HepG2 (cell line): ENCODE results near the gene GPATCH8. TPM values are rescaled to one million over a fixed set of nuclear protein-coding genes. Genes with fewer than 3 reads are reported as not detected.

Source experiments
- CHCHD3 ChIP-seq: sonication (generic); formaldehyde crosslinking; IDR thresholded peaks from 2 replicates; pipeline ENCODE4 v1.8.0; 2022; ENCODE audit warnings: mild to moderate bottlenecking, missing genetic modification reagents, moderate library complexity
- FLYWCH1 ChIP-seq: sonication (generic); formaldehyde crosslinking; IDR thresholded peaks from 2 replicates; pipeline ENCODE4 v1.8.1; 2023; ENCODE audit warnings: mild to moderate bottlenecking, missing genetic modification reagents
- FOXP1 ChIP-seq, 2 experiments: fragments of 450-650 bp in 1 of 2; IDR thresholded peaks; 2 replicates each; pipeline ENCODE4 v1.6.1; 2017 to 2018; ENCODE audit warnings: antibody characterized with exemption in 1 of 2
- GABPA ChIP-seq, 2 experiments: IDR thresholded peaks; 2 replicates each; pipeline ENCODE4 v1.6.1; 2011 to 2016; ENCODE audit warnings: low read depth in 2 of 2, low read length in 1 of 2, missing biosample characterization in 1 of 2, missing genetic modification characterization in 1 of 2
- HNRNPK ChIP-seq: fragments of 200-400 bp; formaldehyde crosslinking; IDR thresholded peaks from 2 replicates; pipeline ENCODE4 v1.6.1; 2018; ENCODE audit warnings: low read length, low read depth, moderate library complexity, mild to moderate bottlenecking; ENCODE audit not compliant: poor library complexity, severe bottlenecking
- MLLT10 ChIP-seq: sonication (generic); formaldehyde crosslinking; IDR thresholded peaks from 2 replicates; pipeline ENCODE4 v1.4.0; 2020; ENCODE audit warnings: missing genetic modification reagents
- MTA3 ChIP-seq: sonication (generic); formaldehyde crosslinking; IDR thresholded peaks from 2 replicates; pipeline ENCODE4 v1.4.0; 2020; ENCODE audit warnings: missing genetic modification reagents
- NFYC ChIP-seq: IDR thresholded peaks from 2 replicates; pipeline ENCODE4 v1.6.1; 2016; ENCODE audit warnings: missing genetic modification reagents, missing compliant biosample characterization
- PCBP1 ChIP-seq: fragments of 200-400 bp; formaldehyde crosslinking; IDR thresholded peaks from 2 replicates; pipeline ENCODE4 v1.6.1; 2017; ENCODE audit warnings: mild to moderate bottlenecking, low read depth, low read length, borderline replicate concordance
- RFX1 ChIP-seq: fragments of 450-650 bp; IDR thresholded peaks from 2 replicates; pipeline ENCODE4 v1.6.1; 2017
- SYNCRIP ChIP-seq: fragments of 200-400 bp; formaldehyde crosslinking; IDR thresholded peaks from 2 replicates; pipeline ENCODE4 v1.6.1; 2018; ENCODE audit warnings: mild to moderate bottlenecking, low read depth, low read length; ENCODE audit not compliant: insufficient read depth
- TARDBP ChIP-seq: sonication (generic); formaldehyde crosslinking; IDR thresholded peaks from 2 replicates; pipeline ENCODE4 v1.8.0; 2022; ENCODE audit warnings: mild to moderate bottlenecking, missing genetic modification reagents
- U2AF1 ChIP-seq: fragments of 200-400 bp; formaldehyde crosslinking; optimal IDR thresholded peaks from 2 replicates; pipeline ENCODE3; 2017; ENCODE audit warnings: mild to moderate bottlenecking, low read depth, low read length
- ZNF224 ChIP-seq: sonication (generic); formaldehyde crosslinking; IDR thresholded peaks from 2 replicates; pipeline ENCODE4 v1.5.0; 2020; ENCODE audit warnings: mild to moderate bottlenecking, missing genetic modification reagents
- ZNF234 ChIP-seq: sonication (generic); formaldehyde crosslinking; conservative IDR thresholded peaks from 2 replicates; pipeline ENCODE4 v1.5.1; 2020; ENCODE audit warnings: mild to moderate bottlenecking, missing genetic modification reagents
- ZNF460 ChIP-seq: sonication (generic); formaldehyde crosslinking; IDR thresholded peaks from 2 replicates; pipeline ENCODE4 v1.5.1; 2020; ENCODE audit warnings: missing genetic modification reagents, mild to moderate bottlenecking, borderline replicate concordance
- ZNF550 ChIP-seq: sonication (generic); formaldehyde crosslinking; IDR thresholded peaks from 2 replicates; pipeline ENCODE4 v1.4.0; 2020; ENCODE audit warnings: mild to moderate bottlenecking, missing genetic modification reagents, borderline replicate concordance
- ZNF761 ChIP-seq: sonication (generic); formaldehyde crosslinking; conservative IDR thresholded peaks from 2 replicates; pipeline ENCODE4 v1.4.0; 2020; ENCODE audit warnings: mild to moderate bottlenecking, missing genetic modification reagents
- ZZZ3 ChIP-seq: sonication (generic); formaldehyde crosslinking; IDR thresholded peaks from 2 replicates; pipeline ENCODE4 v1.4.0; 2020; ENCODE audit warnings: missing genetic modification reagents, mild to moderate bottlenecking, borderline replicate concordance
- polyA plus RNA-seq, 8 experiments: library from polyadenylated mRNA; depleted of rRNA in 3 of 8; stranded (reverse) in 7 of 8; unstranded in 1 of 8; fragments of >200 nt; fragmentation: Illumina TruSeq in 4 of 8; extraction: Trizol in 4 of 8; gene quantifications; 2 replicates each; pipeline versions ENCODE4 v1.2.1 to v1.2.3, GENCODE V29; 2011 to 2016; ENCODE audit warnings: low read depth in 4 of 8, missing spikeins in 1 of 8, mixed read lengths in 1 of 8; ENCODE audit not compliant: insufficient read depth in 1 of 8
- total RNA-seq, 5 experiments: library from RNA; depleted of rRNA; stranded (reverse); fragments of >200 nt; fragmentation: Illumina TruSeq; extraction: Trizol; gene quantifications; 2 replicates each; pipeline ENCODE4 v1.2.3, GENCODE V29; 2016; ENCODE audit warnings: low read depth in 1 of 5
- TF ChIP-seq, protein P1 (sequence below): sonication (generic); formaldehyde crosslinking; IDR thresholded peaks from 2 replicates; pipeline ENCODE4 v1.4.0; 2020; ENCODE audit warnings: missing genetic modification reagents
- TF ChIP-seq, protein P2 (sequence below): sonication (generic); formaldehyde crosslinking; IDR thresholded peaks from 2 replicates; pipeline ENCODE4 v1.5.0; 2020; ENCODE audit warnings: mild to moderate bottlenecking, missing genetic modification reagents, borderline replicate concordance
- TF ChIP-seq, protein P3 (sequence below): sonication (generic); formaldehyde crosslinking; IDR thresholded peaks from 2 replicates; pipeline ENCODE4 v1.8.1; 2023; ENCODE audit warnings: mild to moderate bottlenecking, inconsistent platforms, moderate library complexity, missing genetic modification reagents, borderline replicate concordance

The GPATCH8 gene
- total and polyA plus RNA-seq, 2 of the 13 experiments (the other 11 are each of a cell fraction or from before 2014, with no cell fraction given) = 20.7 to 21.5 TPM

DNA sequence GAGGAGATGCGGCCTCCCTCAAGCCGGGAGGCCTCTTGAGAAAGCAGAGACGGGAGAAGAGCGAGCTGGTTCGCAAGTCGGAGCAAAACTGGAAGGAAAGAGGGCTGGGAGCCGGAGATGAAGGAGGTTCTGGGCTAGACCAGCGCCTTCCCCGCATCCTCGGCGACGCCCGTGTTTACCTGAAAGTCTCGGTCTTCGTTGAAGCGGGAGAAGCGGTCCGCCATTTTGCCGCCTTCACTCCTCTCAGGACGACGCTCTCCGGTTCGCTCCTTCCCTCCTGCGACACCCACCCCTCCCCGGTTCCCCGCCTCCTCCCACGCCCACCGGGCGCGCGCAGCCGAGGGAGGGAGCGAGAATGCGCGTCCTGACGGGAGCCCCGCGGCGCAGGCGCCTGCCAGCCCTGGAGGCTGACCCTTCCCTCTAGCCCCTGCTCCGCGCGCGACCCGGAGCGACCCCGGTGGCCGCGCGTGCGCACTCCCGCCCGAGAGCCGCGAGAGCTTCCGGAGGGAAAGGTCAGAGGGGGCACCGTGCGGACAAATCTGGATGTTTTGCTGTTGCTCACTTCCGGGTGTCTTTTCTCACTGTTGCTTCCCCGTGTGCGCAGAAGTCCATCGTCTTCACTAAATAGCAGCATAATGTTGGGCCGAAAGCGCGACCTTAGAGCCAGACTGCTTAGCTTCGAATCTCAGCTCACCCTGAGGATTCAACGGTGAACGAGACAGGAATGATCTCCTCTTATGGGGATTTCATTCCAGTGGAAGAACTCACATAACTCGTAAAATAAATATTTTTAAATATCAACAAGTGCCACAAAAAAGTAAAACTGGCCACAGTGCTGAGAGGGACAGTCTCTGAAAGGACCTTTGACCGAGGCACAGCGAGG is at the start of gene GPATCH8 (continued):
- TF ChIP-seq NFYC = peak; percentile 67
- TF ChIP-seq, protein P1, sequence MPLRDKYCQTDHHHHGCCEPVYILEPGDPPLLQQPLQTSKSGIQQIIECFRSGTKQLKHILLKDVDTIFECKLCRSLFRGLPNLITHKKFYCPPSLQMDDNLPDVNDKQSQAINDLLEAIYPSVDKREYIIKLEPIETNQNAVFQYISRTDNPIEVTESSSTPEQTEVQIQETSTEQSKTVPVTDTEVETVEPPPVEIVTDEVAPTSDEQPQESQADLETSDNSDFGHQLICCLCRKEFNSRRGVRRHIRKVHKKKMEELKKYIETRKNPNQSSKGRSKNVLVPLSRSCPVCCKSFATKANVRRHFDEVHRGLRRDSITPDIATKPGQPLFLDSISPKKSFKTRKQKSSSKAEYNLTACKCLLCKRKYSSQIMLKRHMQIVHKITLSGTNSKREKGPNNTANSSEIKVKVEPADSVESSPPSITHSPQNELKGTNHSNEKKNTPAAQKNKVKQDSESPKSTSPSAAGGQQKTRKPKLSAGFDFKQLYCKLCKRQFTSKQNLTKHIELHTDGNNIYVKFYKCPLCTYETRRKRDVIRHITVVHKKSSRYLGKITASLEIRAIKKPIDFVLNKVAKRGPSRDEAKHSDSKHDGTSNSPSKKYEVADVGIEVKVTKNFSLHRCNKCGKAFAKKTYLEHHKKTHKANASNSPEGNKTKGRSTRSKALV (CRISPR knock-in tag) = no peak
- no peak for TF ChIP-seq FOXP1 (IDR thresholded peaks at IDR 0.05)
- TF ChIP-seq FOXP1 (CRISPR knock-in tag; IDR thresholded peaks at IDR 0.05) = peak; percentile 42; the same call in 1 of the 2 replicates
- TF ChIP-seq FLYWCH1 (CRISPR knock-in tag) = no peak
- 0 out of 2 replicates have a peak, but pooled peaks have one; percentile 10 for TF ChIP-seq ZNF550 (CRISPR knock-in tag)
- TF ChIP-seq GABPA (IDR thresholded peaks at IDR 0.05; ENCODE audit: low read depth, low read length) = peak; percentile 95
- TF ChIP-seq GABPA (CRISPR knock-in tag; IDR thresholded peaks at IDR 0.05; ENCODE audit: low read depth) = peak; percentile 93
- TF ChIP-seq ZZZ3 (CRISPR knock-in tag) = 0 out of 2 replicates have a peak, but pooled peaks have one; percentile 70
- TF ChIP-seq TARDBP (CRISPR knock-in tag) = peak; percentile 97
- peak; percentile 86 for TF ChIP-seq HNRNPK
- TF ChIP-seq ZNF460 (CRISPR knock-in tag) = no peak; the same call in 1 of the 2 replicates
- TF ChIP-seq MTA3 (CRISPR knock-in tag) = no peak
- no peak for TF ChIP-seq MLLT10 (CRISPR knock-in tag)
- TF ChIP-seq PCBP1 = peak; percentile 89; the same call in 1 of the 2 replicates
- TF ChIP-seq, protein P2, sequence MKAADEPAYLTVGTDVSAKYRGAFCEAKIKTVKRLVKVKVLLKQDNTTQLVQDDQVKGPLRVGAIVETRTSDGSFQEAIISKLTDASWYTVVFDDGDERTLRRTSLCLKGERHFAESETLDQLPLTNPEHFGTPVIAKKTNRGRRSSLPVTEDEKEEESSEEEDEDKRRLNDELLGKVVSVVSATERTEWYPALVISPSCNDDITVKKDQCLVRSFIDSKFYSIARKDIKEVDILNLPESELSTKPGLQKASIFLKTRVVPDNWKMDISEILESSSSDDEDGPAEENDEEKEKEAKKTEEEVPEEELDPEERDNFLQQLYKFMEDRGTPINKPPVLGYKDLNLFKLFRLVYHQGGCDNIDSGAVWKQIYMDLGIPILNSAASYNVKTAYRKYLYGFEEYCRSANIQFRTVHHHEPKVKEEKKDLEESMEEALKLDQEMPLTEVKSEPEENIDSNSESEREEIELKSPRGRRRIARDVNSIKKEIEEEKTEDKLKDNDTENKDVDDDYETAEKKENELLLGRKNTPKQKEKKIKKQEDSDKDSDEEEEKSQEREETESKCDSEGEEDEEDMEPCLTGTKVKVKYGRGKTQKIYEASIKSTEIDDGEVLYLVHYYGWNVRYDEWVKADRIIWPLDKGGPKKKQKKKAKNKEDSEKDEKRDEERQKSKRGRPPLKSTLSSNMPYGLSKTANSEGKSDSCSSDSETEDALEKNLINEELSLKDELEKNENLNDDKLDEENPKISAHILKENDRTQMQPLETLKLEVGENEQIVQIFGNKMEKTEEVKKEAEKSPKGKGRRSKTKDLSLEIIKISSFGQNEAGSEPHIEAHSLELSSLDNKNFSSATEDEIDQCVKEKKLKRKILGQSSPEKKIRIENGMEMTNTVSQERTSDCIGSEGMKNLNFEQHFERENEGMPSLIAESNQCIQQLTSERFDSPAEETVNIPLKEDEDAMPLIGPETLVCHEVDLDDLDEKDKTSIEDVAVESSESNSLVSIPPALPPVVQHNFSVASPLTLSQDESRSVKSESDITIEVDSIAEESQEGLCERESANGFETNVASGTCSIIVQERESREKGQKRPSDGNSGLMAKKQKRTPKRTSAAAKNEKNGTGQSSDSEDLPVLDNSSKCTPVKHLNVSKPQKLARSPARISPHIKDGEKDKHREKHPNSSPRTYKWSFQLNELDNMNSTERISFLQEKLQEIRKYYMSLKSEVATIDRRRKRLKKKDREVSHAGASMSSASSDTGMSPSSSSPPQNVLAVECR = peak; percentile 81; the same call in 1 of the 2 replicates
- no peak for TF ChIP-seq ZNF234 (CRISPR knock-in tag)
- TF ChIP-seq, protein P3, sequence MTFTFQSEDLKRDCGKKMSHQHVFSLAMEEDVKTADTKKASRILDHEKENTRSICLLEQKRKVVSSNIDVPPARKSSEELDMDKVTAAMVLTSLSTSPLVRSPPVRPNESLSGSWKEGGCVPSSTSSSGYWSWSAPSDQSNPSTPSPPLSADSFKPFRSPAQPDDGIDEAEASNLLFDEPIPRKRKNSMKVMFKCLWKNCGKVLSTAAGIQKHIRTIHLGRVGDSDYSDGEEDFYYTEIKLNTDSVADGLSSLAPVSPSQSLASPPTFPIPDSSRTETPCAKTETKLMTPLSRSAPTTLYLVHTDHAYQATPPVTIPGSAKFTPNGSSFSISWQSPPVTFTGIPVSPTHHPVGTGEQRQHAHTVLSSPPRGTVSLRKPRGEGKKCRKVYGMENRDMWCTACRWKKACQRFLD (CRISPR knock-in tag) = 0 out of 2 replicates have a peak, but pooled peaks have one; percentile 62
- no peak for TF ChIP-seq RFX1
- TF ChIP-seq U2AF1 = no peak
- no peak for TF ChIP-seq CHCHD3 (CRISPR knock-in tag)
- peak; percentile 82 for TF ChIP-seq ZNF761 (CRISPR knock-in tag)
- no peak for TF ChIP-seq SYNCRIP
- TF ChIP-seq ZNF224 (CRISPR knock-in tag) = peak; percentile 91; the same call in 1 of the 2 replicates
